ENCODE results near the gene TLE7. TPM values are rescaled to one million over a fixed set of nuclear protein-coding genes. Genes with fewer than 3 reads are reported as not detected.
A peak's percentile ranks its signal among the peaks of the same experiment; 100 is the strongest.

Gene TLE7
- total and polyA plus RNA-seq, 11 donors = not detected

DNA sequence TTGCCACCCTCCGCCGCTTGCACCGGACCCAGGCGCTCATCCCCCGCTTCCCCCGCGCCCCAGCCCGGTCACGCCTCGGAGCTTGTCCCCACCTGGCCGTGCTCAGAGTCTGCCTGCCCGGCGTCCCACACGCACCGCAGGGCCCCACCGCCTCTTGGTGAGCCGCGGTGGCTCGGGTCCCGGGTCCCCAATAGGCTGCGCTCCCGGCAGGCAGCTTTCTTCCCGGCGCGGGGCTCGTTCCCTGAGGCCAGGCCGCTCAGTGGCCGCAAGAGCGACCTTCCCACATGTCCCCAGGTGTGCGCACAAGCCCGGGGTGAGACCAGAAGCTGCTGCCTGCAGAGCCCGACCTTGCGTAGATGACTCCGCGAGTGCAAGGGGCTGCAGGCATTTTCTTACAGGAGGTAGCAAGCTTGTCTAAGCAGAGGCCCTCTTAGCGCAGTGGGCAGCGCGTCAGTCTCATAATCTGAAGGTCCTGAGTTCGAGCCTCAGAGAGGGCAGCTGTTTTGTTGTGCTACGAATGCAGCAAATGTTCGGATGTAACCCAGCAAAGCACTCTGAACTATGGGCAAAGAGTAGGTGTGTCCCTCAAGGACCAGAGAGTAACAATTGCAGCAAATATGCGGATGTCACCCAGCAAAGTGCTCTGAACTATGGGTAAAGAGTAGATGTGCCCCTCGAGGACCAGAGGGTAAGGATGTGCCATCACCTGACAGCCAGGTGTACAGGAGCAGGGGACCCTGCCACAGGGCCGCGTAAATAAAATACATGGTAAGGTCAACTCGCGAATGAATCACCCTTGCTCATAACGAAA, 15.6 kb downstream of the TLE7 start:
- intact Hi-C loops (cut with DNase I) = loop anchor here in 1 of 10 donors (10.0 kb wide), 1 partner anchor 189 kb away; no protein-coding TSS in a partner anchor
- no peak for DNase-seq
- 1 to 4% (median 2%) methylated on average over 19 to 48 of the region's 48 CpGs for WGBS, 4 donors
- TF ChIP-seq, protein P1, sequence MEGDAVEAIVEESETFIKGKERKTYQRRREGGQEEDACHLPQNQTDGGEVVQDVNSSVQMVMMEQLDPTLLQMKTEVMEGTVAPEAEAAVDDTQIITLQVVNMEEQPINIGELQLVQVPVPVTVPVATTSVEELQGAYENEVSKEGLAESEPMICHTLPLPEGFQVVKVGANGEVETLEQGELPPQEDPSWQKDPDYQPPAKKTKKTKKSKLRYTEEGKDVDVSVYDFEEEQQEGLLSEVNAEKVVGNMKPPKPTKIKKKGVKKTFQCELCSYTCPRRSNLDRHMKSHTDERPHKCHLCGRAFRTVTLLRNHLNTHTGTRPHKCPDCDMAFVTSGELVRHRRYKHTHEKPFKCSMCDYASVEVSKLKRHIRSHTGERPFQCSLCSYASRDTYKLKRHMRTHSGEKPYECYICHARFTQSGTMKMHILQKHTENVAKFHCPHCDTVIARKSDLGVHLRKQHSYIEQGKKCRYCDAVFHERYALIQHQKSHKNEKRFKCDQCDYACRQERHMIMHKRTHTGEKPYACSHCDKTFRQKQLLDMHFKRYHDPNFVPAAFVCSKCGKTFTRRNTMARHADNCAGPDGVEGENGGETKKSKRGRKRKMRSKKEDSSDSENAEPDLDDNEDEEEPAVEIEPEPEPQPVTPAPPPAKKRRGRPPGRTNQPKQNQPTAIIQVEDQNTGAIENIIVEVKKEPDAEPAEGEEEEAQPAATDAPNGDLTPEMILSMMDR (IDR thresholded peaks at IDR 0.05) = no peak
- H3K27me3 ChIP-seq = peaks cover 4 to 68% (median 20%) of the 10 kb centered on the region in 9 donors
- H3K36me3 ChIP-seq = no peaks in the 10 kb centered on the region
- H3K9me3 ChIP-seq = peaks cover 0 to 9% (median 2%) of the 10 kb centered on the region in 12 donors
- H3K4me3 ChIP-seq = no peak overlapping the region
- H3K27ac ChIP-seq = no peak overlapping the region
- peak in 1 of 4 donors; percentile 40 for ATAC-seq
- H3K4me1 ChIP-seq = peaks cover 0 to 8% (median 0%) of the 10 kb centered on the region in 12 donors

DNA sequence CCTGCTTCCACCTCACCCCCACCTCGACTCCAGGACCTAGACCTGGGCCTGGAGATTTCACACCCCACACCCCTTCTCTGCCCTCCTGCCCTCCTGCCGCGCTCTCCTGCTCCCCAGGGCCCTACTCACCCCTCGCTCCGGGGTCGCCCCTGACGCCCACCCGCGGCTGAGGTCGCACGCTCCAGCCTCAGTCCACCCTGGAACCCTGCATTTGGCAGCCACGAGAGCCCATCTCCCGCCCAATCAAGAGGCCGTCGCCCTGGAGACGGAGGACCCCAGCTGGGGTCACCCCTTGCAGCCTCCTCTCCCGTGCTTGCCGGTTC, 16.1 kb downstream of the TLE7 start:
- no peak overlapping the region for H3K27ac ChIP-seq
- H3K4me3 ChIP-seq = no peak overlapping the region
- 3 to 8% (median 5%) methylated on average over 16 to 18 of the region's 18 CpGs for WGBS, 4 donors
- peaks cover 0 to 8% (median 0%) of the 10 kb centered on the region in 12 donors for H3K4me1 ChIP-seq
- no peaks in the 10 kb centered on the region for H3K36me3 ChIP-seq
- TF ChIP-seq POLR2A (IDR thresholded peaks at IDR 0.05) = no peak
- TF ChIP-seq, protein P1 (IDR thresholded peaks at IDR 0.05) = no peak
- ATAC-seq (no peak), DNase-seq (no peak)
- peaks cover 4 to 62% (median 19%) of the 10 kb centered on the region in 9 donors for H3K27me3 ChIP-seq
- intact Hi-C loops (cut with DNase I) = loop anchor here in 1 of 10 donors (10.0 kb wide), 1 partner anchor 189 kb away; no protein-coding TSS in a partner anchor
- peaks cover 0 to 9% (median 2%) of the 10 kb centered on the region in 12 donors for H3K9me3 ChIP-seq

DNA sequence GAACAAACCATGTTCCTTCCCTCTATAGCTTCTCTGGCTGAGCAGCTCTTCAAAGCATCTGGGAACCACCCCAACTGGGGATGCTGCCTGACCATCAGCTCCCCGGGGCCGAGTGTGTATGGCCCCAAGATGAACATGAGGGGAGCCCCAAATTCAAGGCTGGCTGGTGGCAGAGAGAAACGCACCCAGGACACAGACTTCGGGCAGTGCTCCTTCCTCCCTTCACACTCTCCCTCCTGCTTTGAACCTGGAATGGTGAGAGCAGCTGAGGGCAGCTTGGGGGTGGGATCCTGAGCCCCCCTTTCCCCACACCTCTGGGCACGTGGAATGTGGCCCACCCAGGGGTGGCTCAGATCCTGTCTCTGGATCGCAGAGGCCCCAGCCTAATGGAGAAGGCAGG, 17.2 kb downstream of the TLE7 start:
- Histone ChIP-seq H3K4me1 (peaks cover 0 to 8% (median 0%) of the 10 kb centered on the region in 12 donors), H3K27ac (no peak overlapping the region), H3K9me3 (peaks cover 0 to 9% (median 2%) of the 10 kb centered on the region in 12 donors), H3K36me3 (no peaks in the 10 kb centered on the region), H3K27me3 (peaks cover 4 to 53% (median 19%) of the 10 kb centered on the region in 9 donors), H3K4me3 (no peak overlapping the region)
- WGBS, 4 donors = 53 to 84% (median 67%) methylated on average over 4 to 6 of the region's 6 CpGs
- no peak for TF ChIP-seq POLR2A (IDR thresholded peaks at IDR 0.05)
- TF ChIP-seq, protein P1 (IDR thresholded peaks at IDR 0.05) = no peak
- DNase-seq (no peak), ATAC-seq (no peak)
- intact Hi-C loops (cut with DNase I) = loop anchor here in 1 of 10 donors (10.0 kb wide), 1 partner anchor 190 kb away; no protein-coding TSS in a partner anchor

DNA sequence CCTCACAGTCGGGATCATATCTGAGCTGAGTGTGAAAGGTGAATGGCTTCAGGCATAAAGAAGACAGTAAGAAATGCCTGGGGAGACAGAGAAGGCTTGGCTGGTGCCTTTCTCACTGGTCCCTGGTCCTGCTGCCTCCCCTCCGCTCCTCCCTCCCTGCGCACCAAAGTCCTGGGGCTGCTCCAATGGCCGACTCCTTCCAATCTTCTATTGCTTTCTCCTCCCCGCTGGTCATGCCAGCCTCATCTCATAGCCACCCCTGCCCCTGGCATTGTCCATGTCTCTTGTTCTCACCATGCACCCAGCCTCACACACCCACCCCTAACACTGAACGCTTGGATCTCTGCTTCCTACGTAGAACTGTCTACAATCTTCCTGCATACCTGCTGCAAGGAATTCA, 18.0 kb downstream of the TLE7 start:
- 71 to 87% (median 73%) methylated on average over 7 of the region's 7 CpGs for WGBS, 4 donors
- no peak overlapping the region for H3K27ac ChIP-seq
- no peak for ATAC-seq

More for the DNA sequence above, 18.0 kb downstream of the TLE7 start:
- Histone ChIP-seq H3K9me3 (peaks cover 0 to 9% (median 2%) of the 10 kb centered on the region in 12 donors), H3K36me3 (no peaks in the 10 kb centered on the region), H3K27me3 (peaks cover 4 to 45% (median 19%) of the 10 kb centered on the region in 9 donors), H3K4me3 (no peak overlapping the region), H3K4me1 (peaks cover 0 to 8% (median 0%) of the 10 kb centered on the region in 12 donors)
- no peak for DNase-seq
- intact Hi-C loops (cut with DNase I) = loop anchor here in 1 of 10 donors (10.0 kb wide), 1 partner anchor 191 kb away; no protein-coding TSS in a partner anchor
- TF ChIP-seq POLR2A (IDR thresholded peaks at IDR 0.05) = no peak
- TF ChIP-seq, protein P1 (IDR thresholded peaks at IDR 0.05) = no peak

Data from heart left ventricle (tissue), 16 donors.